IPS-NIHi11 (cell line): ENCODE data around the gene ITPR1.

ENCODE experiments used
- DNase-seq: peaks from one replicate; pipeline ENCODE4 v3.0.0; 2012; ENCODE audit warnings: mixed read lengths, low spot score

Gene ITPR1

GRCh38 chr3:4829031-4829394 is 335.9 kb downstream of the ITPR1 start:
- no peak for DNase-seq

GRCh38 chr3:4830586-4830914 is 337.4 kb downstream of the ITPR1 start:
- no peak for DNase-seq

DNA sequence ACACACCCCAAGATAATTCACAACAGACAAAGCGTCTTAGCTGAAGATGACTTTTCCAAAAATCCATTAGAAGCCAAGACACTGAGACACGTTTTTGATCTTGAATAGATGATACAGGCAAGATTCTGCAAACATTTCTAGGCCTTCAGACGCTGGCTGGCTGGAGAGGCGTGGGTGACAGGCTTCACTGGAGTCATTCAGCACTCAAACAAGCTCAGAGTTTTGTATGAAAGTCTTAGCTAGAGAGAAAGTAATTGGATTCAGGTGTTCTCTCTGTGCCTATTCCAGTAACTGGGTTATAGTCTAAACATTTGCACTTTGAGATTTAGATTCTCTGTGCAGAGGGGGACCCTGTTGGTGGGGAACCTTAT is 338.4 kb downstream of the ITPR1 start:
- no peak for DNase-seq

DNA sequence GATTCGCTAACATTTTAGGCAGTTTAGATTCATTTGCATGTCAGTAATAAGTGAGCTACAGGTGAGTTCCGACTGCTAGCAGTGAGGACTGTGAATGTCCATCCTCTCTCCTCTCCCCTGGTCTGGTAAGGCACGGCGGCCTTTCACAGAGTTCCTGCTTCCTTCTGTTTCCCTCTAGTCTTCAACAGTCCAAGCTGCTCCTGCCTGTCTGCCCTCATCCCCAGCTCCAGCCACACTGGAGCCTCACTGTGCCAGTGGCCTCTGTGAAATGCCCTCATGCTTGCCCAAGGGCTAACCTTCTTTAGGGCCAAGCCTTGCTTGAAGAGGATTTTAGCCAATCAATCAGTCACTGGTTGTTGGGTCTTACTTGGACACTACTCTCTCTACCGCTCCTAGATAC is 340.3 kb downstream of the ITPR1 start:
- DNase-seq, result no peak

- DNase-seq, result no peak
Measured at GRCh38 chr3:4834403-4834866, 341.3 kb downstream of the ITPR1 start.

GRCh38 chr3:4835616-4836043 is 342.5 kb downstream of the ITPR1 start:
- no peak for DNase-seq

DNA sequence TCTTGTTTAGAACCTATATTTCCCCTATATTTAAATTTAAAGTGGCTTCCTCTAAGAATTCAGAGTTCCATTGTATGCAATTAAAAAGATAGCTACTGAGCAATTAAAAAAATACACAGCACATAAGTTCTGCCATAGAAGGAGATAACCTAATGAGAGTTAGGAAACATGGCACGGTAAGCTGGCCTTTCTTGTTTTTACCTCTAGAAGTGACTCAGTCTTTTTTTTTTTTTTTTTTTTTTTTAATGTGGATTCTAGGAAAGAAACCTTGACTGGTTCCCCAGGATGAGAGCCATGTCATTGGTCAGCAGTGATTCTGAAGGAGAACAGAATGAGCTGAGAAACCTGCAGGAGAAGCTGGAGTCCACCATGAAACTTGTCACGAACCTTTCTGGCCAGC is 343.4 kb downstream of the ITPR1 start:
- no peak for DNase-seq

GRCh38 chr3:4837374-4837930 is 344.3 kb downstream of the ITPR1 start:
- DNase-seq, result no peak

DNA sequence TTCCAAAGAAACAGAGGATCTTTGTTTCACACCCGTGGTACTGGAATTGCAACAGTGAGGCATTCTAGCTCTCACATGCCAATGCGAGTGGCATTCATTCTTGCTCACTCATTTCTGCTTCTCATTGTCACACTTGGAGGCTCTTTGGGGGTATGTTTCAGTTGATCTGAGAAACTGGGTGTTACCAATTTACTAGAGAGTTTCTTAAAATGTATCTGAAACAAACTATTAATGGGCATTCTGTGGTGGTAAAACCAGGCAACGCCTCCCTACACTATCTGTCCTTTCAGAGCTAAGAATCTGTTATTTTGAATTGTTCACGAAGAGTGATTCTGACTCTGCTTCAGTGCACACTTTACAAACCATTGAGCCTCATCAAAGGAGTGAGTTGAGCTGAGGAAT is 345.5 kb downstream of the ITPR1 start:
- DNase-seq, result no peak

DNA sequence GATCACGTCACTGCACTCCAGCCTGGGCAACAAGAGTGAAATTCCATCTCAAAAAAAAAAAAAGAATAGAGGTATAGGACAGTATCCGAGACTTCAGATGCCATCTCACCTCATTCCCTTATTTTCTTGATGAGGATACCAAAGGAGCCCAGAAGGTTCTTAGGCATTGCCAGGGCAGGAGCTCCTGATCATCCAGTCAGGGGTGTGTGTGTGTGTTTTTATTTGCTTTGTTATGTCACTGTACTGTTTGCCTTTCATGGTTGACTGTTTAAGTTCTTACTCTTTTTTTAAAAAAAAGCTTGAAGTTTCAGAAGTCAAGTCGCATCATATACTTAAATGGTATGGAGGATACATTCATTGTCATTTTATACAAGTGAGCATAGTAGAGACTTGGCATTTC is 346.1 kb downstream of the ITPR1 start:
- no peak for DNase-seq

DNA sequence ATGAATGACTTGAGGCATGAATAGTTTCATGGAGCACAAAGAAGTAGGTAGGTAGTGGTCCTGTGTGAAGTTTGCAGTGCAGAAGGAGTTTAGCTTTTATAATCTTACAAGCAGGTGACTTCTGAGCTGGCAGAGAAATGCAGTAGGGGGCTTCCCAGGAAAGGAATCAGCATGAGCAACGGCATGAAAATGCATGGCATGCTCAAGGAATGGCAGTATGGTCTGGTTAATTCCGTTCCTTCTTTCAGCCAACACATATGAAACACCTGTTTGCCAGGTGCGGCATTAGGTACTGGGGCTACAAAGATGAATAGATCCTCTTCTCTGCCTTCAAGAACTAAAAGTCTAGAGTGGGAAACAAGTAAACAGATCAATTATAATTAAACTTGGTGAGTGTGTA is 348.1 kb downstream of the ITPR1 start:
- DNase-seq, result no peak

GRCh38 chr3:4841776-4842440 is 348.8 kb downstream of the ITPR1 start:
- no peak for DNase-seq

- no peak for DNase-seq
Measured at GRCh38 chr3:4843619-4844018, 350.5 kb downstream of the ITPR1 start.

DNA sequence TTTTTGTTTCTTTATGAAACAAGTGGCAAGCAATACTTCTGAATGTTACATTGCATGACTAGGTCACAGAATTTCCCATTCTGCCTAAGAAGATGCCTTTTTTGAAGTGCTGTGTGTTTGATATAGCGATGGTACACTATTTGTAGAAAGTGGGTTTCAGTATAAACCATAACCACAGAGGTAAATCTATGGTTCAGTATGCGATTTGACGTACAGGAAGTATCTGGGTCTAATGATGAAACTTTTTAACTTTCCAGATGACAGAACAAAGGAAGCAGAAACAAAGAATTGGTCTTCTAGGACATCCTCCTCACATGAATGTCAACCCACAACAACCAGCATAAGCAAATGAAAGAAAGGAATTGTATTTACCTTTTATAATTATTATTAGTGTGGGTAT is 352.7 kb downstream of the ITPR1 start:
- DNase-seq, result no peak

DNA sequence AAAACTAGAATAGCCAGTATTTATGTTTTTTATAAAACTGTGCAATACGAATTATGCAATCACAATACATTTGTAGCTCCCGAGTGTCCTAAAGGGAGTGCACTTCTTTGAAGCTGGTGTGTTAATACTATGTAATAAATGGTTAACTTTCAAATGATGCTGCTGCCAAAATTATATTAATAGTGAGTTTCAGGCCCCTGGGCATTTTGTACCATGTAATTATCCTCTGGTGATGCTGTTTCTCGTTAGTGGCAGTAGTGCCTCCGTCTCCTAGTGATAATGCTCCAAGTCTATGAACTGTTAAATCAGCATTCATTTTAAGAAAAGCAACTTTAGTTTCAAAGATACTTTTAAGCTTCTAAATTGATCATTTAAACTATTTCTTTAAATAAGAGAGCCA is 353.4 kb downstream of the ITPR1 start:
- no peak for DNase-seq

DNA sequence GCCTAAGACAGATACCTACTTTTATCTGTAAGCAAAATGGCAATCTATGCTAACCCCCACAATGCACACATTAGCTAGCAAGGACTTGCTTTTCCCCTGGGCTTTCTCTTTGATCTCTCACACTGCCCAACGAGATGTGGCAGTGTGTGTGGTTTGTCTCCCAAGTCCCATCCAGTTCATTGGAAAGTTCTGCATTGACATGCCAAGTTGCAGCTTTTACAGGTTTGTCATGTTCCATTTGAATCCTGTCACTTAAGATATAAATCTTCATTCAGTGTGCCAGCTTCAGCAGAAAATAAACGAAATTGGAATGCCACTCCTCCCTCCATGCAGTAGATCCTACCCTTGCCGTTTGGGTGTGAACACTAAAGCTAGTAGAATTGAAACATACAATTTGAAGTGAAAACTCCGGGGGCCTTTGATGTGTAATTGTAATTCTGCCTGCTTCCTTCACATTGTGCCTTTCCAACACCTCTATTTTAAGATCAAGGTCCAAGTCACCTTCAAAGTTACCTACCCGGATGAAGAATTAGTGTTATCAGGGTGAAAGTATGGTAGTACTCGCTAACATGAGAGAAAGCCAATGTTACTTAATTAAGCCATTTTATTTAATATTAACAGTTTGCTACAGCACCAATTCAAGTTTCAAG is 355.2 kb downstream of the ITPR1 start:
- no peak for DNase-seq

GRCh38 chr3:4849136-4849535 is 356.0 kb downstream of the ITPR1 start:
- DNase-seq, result no peak

DNA sequence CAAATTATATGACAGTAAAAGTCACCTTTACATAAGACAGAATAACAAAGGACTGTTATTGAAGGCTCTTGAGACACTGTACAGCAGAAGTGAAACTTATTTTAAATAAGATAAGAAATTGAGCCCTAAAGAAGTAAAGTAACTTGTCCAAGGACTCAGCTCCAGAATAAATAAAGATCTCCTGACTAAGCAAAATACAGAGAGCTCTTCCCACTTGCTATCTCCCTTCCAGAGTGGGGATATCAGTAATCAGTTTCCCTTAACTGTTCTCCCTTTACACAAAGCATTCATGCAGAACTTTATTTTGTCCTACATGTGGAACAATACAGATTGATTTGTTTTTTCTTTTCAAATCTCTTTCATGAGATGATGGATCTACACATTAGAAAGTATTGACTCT is 356.6 kb downstream of the ITPR1 start:
- no peak for DNase-seq

GRCh38 chr3:4850211-4850927 is 357.2 kb downstream of the ITPR1 start:
- no peak for DNase-seq

- DNase-seq, result no peak
Measured at GRCh38 chr3:4850928-4851265, 357.7 kb downstream of the ITPR1 start.

DNA sequence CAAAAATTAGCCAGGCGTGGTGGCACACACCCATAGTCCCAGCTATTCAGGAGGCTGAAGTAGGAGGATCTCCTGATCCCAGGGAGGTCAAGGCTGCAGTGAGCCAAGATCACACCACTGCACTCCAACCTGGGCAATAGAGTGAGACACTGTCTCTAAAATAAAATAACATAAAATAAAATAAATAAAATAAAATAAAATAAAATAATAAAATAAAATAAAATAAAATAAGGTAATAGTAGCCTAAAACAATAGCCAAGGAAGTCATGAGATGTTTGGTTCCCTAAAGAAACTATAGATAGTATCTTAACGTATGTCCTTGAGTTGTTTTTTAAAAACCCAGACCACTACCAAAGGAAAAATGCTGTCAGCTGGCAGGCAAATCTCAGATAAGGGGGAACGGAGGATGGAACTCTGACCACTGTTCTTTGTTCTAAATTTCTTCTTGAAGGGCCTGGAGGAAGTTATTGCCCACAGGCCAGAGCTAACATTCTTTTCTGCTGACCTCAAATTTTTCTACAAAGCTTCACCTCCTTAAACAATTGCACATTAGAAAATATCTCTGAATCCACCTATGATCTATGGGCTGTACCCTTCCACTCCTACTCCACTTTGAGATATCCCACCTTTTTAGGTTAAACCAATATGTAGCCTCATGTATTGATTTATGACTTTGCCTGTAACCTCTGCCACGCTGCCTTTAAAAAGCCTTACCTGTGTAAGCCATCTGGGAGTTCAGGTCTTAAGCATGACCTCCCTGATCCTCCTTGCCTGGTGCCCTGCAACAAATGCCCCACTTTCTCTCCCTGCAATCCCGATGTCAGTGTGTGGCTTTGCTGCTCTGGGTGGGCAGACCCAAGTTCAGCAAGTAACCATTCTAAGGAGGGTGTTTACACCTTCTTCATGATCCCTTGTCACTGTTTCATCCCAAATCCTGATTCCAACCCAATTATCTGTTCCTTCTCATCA is 359.9 kb downstream of the ITPR1 start:
- DNase-seq, result no peak

DNA sequence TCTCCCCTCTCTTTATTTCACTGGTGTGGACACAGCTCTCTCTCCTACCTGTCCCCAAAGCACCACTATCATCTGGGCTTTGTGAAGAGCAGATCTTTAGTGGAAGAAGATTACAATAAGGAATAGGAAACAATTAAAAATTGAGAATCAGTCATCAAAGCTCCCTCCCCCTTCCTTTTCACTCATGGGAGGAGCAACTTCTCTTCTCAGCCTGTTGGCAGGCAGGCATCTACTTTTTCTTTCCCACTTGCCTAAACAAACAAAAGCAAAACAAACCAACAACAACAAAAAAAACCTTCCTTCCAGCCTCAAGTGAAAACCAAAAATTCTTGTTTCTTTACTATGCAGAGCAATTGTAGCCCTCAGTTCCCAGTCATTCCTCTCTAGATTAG is 360.6 kb downstream of the ITPR1 start:
- DNase-seq, result no peak
